ENCODE measurements around the gene LEFTY1. TPM values are rescaled to one million over a fixed set of nuclear protein-coding genes. Genes with fewer than 3 reads are reported as not detected.

The LEFTY1 gene
- total RNA-seq, 1 experiment from 2014 or later = 0.64 TPM

- peaks cover 15 to 18% of the 10 kb centered on the region in 2 experiments for H3K4me1 ChIP-seq (ENCODE audit: control insufficient read depth in 1 of 2, insufficient read depth in 2 of 2, low read length in 2 of 2)
- BruUV-seq (replicated peaks) = no TSS peak
- peaks cover 6 to 10% of the 10 kb centered on the region in 2 experiments; a peak in 3 of 4 replicates for H3K36me3 ChIP-seq (ENCODE audit: control insufficient read depth in 1 of 2, insufficient read depth in 2 of 2, low read length in 2 of 2)
These were observed 22.7 kb downstream of the LEFTY1 start for GRCh38 chr1:225866061-225866837.

DNA sequence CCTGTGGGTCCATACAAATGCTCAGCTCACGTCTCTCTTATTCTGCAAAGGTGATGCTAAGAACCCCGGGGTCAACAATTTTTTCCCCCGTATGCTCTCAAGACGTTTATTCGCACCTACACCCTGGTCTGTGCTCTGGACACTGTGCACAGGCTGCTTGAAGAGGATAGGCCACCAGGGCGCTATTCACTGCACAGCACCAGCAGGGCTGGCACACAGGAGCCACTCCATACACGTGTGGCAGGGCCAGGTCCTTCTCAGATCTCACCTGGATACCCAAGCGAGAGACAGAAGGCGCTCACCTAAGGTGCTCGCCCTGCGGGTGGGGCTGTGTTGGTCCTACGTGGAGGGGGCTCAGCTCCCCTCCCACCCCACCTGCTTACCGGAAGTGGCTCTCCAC lies 23.4 kb downstream of the LEFTY1 start:
- H3K79me2 ChIP-seq (ENCODE audit: insufficient read depth, low read length) = no peaks in the 10 kb centered on the region
- H3K27ac ChIP-seq (ENCODE audit: low read depth, low read length) = no peak overlapping the region
- no peaks in the 10 kb centered on the region; the same call in 1 of the 2 replicates for H4K20me1 ChIP-seq (ENCODE audit: insufficient read depth)
- H2AFZ ChIP-seq (ENCODE audit: low read depth, low read length, poor library complexity, severe bottlenecking) = no peak overlapping the region
- POLR2A ChIA-PET = no interaction called here
- peaks cover 11 to 15% of the 10 kb centered on the region in 2 experiments for H3K4me1 ChIP-seq (ENCODE audit: control insufficient read depth in 1 of 2, insufficient read depth in 2 of 2, low read length in 2 of 2)
- H3K36me3 ChIP-seq (ENCODE audit: control insufficient read depth in 1 of 2, insufficient read depth in 2 of 2, low read length in 2 of 2) = peaks cover 0 to 14% of the 10 kb centered on the region in 2 experiments; a peak in 3 of 4 replicates
- RAD21 ChIA-PET (ENCODE audit: low non-redundant PET in 1 of 2, low total read pairs in 2 of 2, uncharacterized antibody in 2 of 2, unreplicated experiment in 2 of 2) = no interaction called here
- CTCF ChIA-PET = no interaction called here
- no peaks in the 10 kb centered on the region for H3K9me2 ChIP-seq (ENCODE audit: insufficient read depth)
- no peak overlapping the region for H3K4me2 ChIP-seq (ENCODE audit: low read length)
- peak; percentile 49; the same call in 1 of the 2 replicates for ATAC-seq
- no peaks in the 10 kb centered on the region for H3K27me3 ChIP-seq (ENCODE audit: insufficient read depth, low read length)
- intact Hi-C loops (cut with micrococcal nuclease) = no loop called here
- TF ChIP-seq, protein P1, sequence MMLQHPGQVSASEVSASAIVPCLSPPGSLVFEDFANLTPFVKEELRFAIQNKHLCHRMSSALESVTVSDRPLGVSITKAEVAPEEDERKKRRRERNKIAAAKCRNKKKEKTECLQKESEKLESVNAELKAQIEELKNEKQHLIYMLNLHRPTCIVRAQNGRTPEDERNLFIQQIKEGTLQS (IDR thresholded peaks at IDR 0.05) = no peak
- TF ChIP-seq CEBPB (IDR thresholded peaks at IDR 0.05; ENCODE audit: low read depth) (no peak), TCF7L2 (IDR thresholded peaks at IDR 0.05; ENCODE audit: borderline replicate concordance, extremely low read depth, insufficient read depth, insufficient read length) (no peak), SP1 (IDR thresholded peaks at IDR 0.05; ENCODE audit: low read depth) (no peak), CTCF (IDR thresholded peaks at IDR 0.05 in 2 of 3, conservative IDR thresholded peaks at IDR 0.05 in 1 of 3; ENCODE audit: borderline replicate concordance in 1 of 3, insufficient read depth in 1 of 3, low read depth in 2 of 3, low read length in 2 of 3) (no peak), EGR1 (IDR thresholded peaks at IDR 0.05; ENCODE audit: low read depth) (no peak), FOSL1 (IDR thresholded peaks at IDR 0.05; ENCODE audit: low read depth) (no peak), YY1 (IDR thresholded peaks at IDR 0.05; ENCODE audit: extremely low read depth, insufficient replicate concordance, low read depth, low read length) (no peak), POLR2A (IDR thresholded peaks at IDR 0.05; ENCODE audit: borderline replicate concordance, extremely low read depth, insufficient read depth, insufficient read length) (no peak), ZFX (IDR thresholded peaks at IDR 0.05) (no peak), JUND (IDR thresholded peaks at IDR 0.05) (no peak)
- TF ChIP-seq, protein P2, sequence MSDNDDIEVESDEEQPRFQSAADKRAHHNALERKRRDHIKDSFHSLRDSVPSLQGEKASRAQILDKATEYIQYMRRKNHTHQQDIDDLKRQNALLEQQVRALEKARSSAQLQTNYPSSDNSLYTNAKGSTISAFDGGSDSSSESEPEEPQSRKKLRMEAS (IDR thresholded peaks at IDR 0.05) = no peak
- no peaks in the 10 kb centered on the region for H3K9me3 ChIP-seq (ENCODE audit: control insufficient read depth in 1 of 2, insufficient read depth in 1 of 2, low read depth in 1 of 2, low read length in 2 of 2)
- no TSS peak for BruUV-seq (replicated peaks)
- no peak overlapping the region for H3K9ac ChIP-seq (ENCODE audit: low read length)
- H3K4me3 ChIP-seq (replicated peaks in 1 of 2; ENCODE audit: low read depth in 1 of 2, low read length in 2 of 2) = no peak overlapping the region
- DNase-seq (ENCODE audit: low read depth, low spot score) = no peak

More at GRCh38 chr1:225866061-225866837, 22.7 kb downstream of the LEFTY1 start:
- ChIA-PET POLR2A (no interaction called here), CTCF (no interaction called here), RAD21 (ENCODE audit: low non-redundant PET in 1 of 2, low total read pairs in 2 of 2, uncharacterized antibody in 2 of 2, unreplicated experiment in 2 of 2) (no interaction called here)
- Histone ChIP-seq H3K79me2 (ENCODE audit: insufficient read depth, low read length) (no peaks in the 10 kb centered on the region), H3K27me3 (ENCODE audit: insufficient read depth, low read length) (no peaks in the 10 kb centered on the region), H3K4me3 (replicated peaks in 1 of 2; ENCODE audit: low read depth in 1 of 2, low read length in 2 of 2) (no peak overlapping the region), H3K9me2 (ENCODE audit: insufficient read depth) (no peaks in the 10 kb centered on the region), H3K9ac (ENCODE audit: low read length) (no peak overlapping the region), H3K4me2 (ENCODE audit: low read length) (no peak overlapping the region), H2AFZ (ENCODE audit: low read depth, low read length, poor library complexity, severe bottlenecking) (no peak overlapping the region), H3K27ac (ENCODE audit: low read depth, low read length) (no peak overlapping the region), H4K20me1 (ENCODE audit: insufficient read depth) (no peaks in the 10 kb centered on the region; the same call in 1 of the 2 replicates), H3K9me3 (ENCODE audit: control insufficient read depth in 1 of 2, insufficient read depth in 1 of 2, low read depth in 1 of 2, low read length in 2 of 2) (no peaks in the 10 kb centered on the region)
- ATAC-seq (no peak), DNase-seq (ENCODE audit: low read depth, low spot score) (no peak)
- TF ChIP-seq, protein P3, sequence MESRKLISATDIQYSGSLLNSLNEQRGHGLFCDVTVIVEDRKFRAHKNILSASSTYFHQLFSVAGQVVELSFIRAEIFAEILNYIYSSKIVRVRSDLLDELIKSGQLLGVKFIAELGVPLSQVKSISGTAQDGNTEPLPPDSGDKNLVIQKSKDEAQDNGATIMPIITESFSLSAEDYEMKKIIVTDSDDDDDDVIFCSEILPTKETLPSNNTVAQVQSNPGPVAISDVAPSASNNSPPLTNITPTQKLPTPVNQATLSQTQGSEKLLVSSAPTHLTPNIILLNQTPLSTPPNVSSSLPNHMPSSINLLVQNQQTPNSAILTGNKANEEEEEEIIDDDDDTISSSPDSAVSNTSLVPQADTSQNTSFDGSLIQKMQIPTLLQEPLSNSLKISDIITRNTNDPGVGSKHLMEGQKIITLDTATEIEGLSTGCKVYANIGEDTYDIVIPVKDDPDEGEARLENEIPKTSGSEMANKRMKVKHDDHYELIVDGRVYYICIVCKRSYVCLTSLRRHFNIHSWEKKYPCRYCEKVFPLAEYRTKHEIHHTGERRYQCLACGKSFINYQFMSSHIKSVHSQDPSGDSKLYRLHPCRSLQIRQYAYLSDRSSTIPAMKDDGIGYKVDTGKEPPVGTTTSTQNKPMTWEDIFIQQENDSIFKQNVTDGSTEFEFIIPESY (IDR thresholded peaks at IDR 0.05; ENCODE audit: extremely low read depth, insufficient replicate concordance, low read length) = no peak
- no peak for TF ChIP-seq JUND (IDR thresholded peaks at IDR 0.05)
- intact Hi-C loops (cut with micrococcal nuclease) = no loop called here

All from HCT116 (cell line).